ENCODE results near the gene HACL1. TPM values are rescaled to one million over a fixed set of nuclear protein-coding genes. Genes with fewer than 3 reads are reported as not detected.

HACL1 gene
- total RNA-seq, 2 donors from 2014 or later = 24.4 to 28.0 TPM

- peaks cover 25% of the 10 kb centered on the region for H3K36me3 Mint-ChIP-seq
- H3K27ac Mint-ChIP-seq = no peak overlapping the region
- H3K27me3 Mint-ChIP-seq = no peaks in the 10 kb centered on the region
- no peaks in the 10 kb centered on the region for H3K9me3 Mint-ChIP-seq
- DNase-seq (ENCODE audit: low spot score) (no peak), ATAC-seq (no peak)
- H3K4me3 Mint-ChIP-seq = no peak overlapping the region
- H3K4me1 Mint-ChIP-seq (ENCODE audit: low read depth in 2 of 2) = no peaks in the 10 kb centered on the region
Measured at GRCh38 chr3:15585111-15585845, 16.1 kb downstream of the HACL1 start.

- Mint-ChIP-seq H3K9me3 (no peaks in the 10 kb centered on the region), H3K4me1 (ENCODE audit: low read depth in 2 of 2) (no peaks in the 10 kb centered on the region), H3K27me3 (no peaks in the 10 kb centered on the region), H3K4me3 (no peak overlapping the region), H3K27ac (no peak overlapping the region), H3K36me3 (peaks cover 38% of the 10 kb centered on the region)
- DNase-seq (ENCODE audit: low spot score) (no peak), ATAC-seq (no peak)
Measured at GRCh38 chr3:15581471-15582394, 19.6 kb downstream of the HACL1 start.

- Mint-ChIP-seq H3K9me3 (no peaks in the 10 kb centered on the region), H3K4me3 (no peak overlapping the region), H3K27me3 (no peaks in the 10 kb centered on the region), H3K27ac (no peak overlapping the region), H3K4me1 (ENCODE audit: low read depth in 2 of 2) (no peaks in the 10 kb centered on the region), H3K36me3 (peaks cover 26% of the 10 kb centered on the region)
- ATAC-seq (no peak), DNase-seq (ENCODE audit: low spot score) (no peak)
Measured at GRCh38 chr3:15579051-15579450, 22.3 kb downstream of the HACL1 start.

- H3K36me3 Mint-ChIP-seq = peaks cover 31% of the 10 kb centered on the region
- no peak for ATAC-seq
- H3K4me1 Mint-ChIP-seq (ENCODE audit: low read depth in 2 of 2) = no peaks in the 10 kb centered on the region
- H3K27ac Mint-ChIP-seq = no peak overlapping the region
- H3K4me3 Mint-ChIP-seq = no peak overlapping the region
- H3K9me3 Mint-ChIP-seq = no peaks in the 10 kb centered on the region
- no peak for DNase-seq (ENCODE audit: low spot score)
- no peaks in the 10 kb centered on the region for H3K27me3 Mint-ChIP-seq
Measured at GRCh38 chr3:15578289-15578867, 23.0 kb downstream of the HACL1 start.

- Mint-ChIP-seq H3K36me3 (peaks cover 26% of the 10 kb centered on the region), H3K9me3 (no peaks in the 10 kb centered on the region), H3K4me1 (ENCODE audit: low read depth in 2 of 2) (no peaks in the 10 kb centered on the region), H3K27ac (peak overlapping the region in 1 of 2 donors; percentile 36), H3K27me3 (no peaks in the 10 kb centered on the region), H3K4me3 (peak overlapping the region; percentile 1)
- DNase-seq (ENCODE audit: low spot score) (no peak), ATAC-seq (no peak)
Measured at GRCh38 chr3:15576475-15576874, 24.9 kb downstream of the HACL1 start.

GRCh38 chr3:15575446-15575845, 25.9 kb downstream of the HACL1 start:
- no peak overlapping the region for H3K4me3 Mint-ChIP-seq
- H3K36me3 Mint-ChIP-seq = peaks cover 25% of the 10 kb centered on the region
- no peak for DNase-seq (ENCODE audit: low spot score)
- no peaks in the 10 kb centered on the region for H3K4me1 Mint-ChIP-seq (ENCODE audit: low read depth in 2 of 2)
- H3K27me3 Mint-ChIP-seq = no peaks in the 10 kb centered on the region
- ATAC-seq = no peak
- no peak overlapping the region for H3K27ac Mint-ChIP-seq
- H3K9me3 Mint-ChIP-seq = no peaks in the 10 kb centered on the region

- no peak overlapping the region for H3K27ac Mint-ChIP-seq
- H3K36me3 Mint-ChIP-seq = peaks cover 23% of the 10 kb centered on the region
- no peaks in the 10 kb centered on the region for H3K9me3 Mint-ChIP-seq
- no peak for DNase-seq (ENCODE audit: low spot score)
- H3K4me1 Mint-ChIP-seq (ENCODE audit: low read depth in 2 of 2) = peaks cover 6 to 9% of the 10 kb centered on the region in 2 donors
- no peaks in the 10 kb centered on the region for H3K27me3 Mint-ChIP-seq
- no peak for ATAC-seq
- H3K4me3 Mint-ChIP-seq = no peak overlapping the region
Measured at GRCh38 chr3:15572138-15572537, 29.2 kb downstream of the HACL1 start.

GRCh38 chr3:15563190-15563589, 38.2 kb downstream of the HACL1 start:
- Mint-ChIP-seq H3K4me1 (ENCODE audit: low read depth in 2 of 2) (peaks cover 6 to 7% of the 10 kb centered on the region in 2 donors), H3K36me3 (peaks cover 27% of the 10 kb centered on the region), H3K4me3 (no peak overlapping the region), H3K27ac (peak overlapping the region in 1 of 2 donors; percentile 3), H3K27me3 (no peaks in the 10 kb centered on the region), H3K9me3 (no peaks in the 10 kb centered on the region)
- ATAC-seq = no peak
- no peak for DNase-seq (ENCODE audit: low spot score)

GRCh38 chr3:15562560-15562959, 38.8 kb downstream of the HACL1 start:
- H3K36me3 Mint-ChIP-seq = peaks cover 20% of the 10 kb centered on the region
- H3K27me3 Mint-ChIP-seq = no peaks in the 10 kb centered on the region
- H3K4me3 Mint-ChIP-seq = no peak overlapping the region
- DNase-seq (ENCODE audit: low spot score) (no peak), ATAC-seq (no peak)
- H3K27ac Mint-ChIP-seq = peak overlapping the region in 1 of 2 donors; percentile 3
- no peaks in the 10 kb centered on the region for H3K9me3 Mint-ChIP-seq
- H3K4me1 Mint-ChIP-seq (ENCODE audit: low read depth in 2 of 2) = peaks cover 3 to 4% of the 10 kb centered on the region in 2 donors

GRCh38 chr3:15558581-15558980, 42.8 kb downstream of the HACL1 start:
- H3K27ac Mint-ChIP-seq = no peak overlapping the region
- H3K9me3 Mint-ChIP-seq = no peaks in the 10 kb centered on the region
- ATAC-seq = no peak
- no peak for DNase-seq (ENCODE audit: low spot score)
- no peaks in the 10 kb centered on the region for H3K27me3 Mint-ChIP-seq
- H3K4me3 Mint-ChIP-seq = no peak overlapping the region
- peaks cover 9% of the 10 kb centered on the region for H3K36me3 Mint-ChIP-seq
- peaks cover 9 to 17% of the 10 kb centered on the region in 2 donors for H3K4me1 Mint-ChIP-seq (ENCODE audit: low read depth in 2 of 2)

- H3K4me1 Mint-ChIP-seq (ENCODE audit: low read depth in 2 of 2) = peaks cover 9 to 17% of the 10 kb centered on the region in 2 donors
- H3K27me3 Mint-ChIP-seq = no peaks in the 10 kb centered on the region
- no peaks in the 10 kb centered on the region for H3K9me3 Mint-ChIP-seq
- peaks cover 1% of the 10 kb centered on the region for H3K36me3 Mint-ChIP-seq
- no peak overlapping the region for H3K27ac Mint-ChIP-seq
- H3K4me3 Mint-ChIP-seq = no peak overlapping the region
- ATAC-seq (peak; percentile 79 to 85), DNase-seq (ENCODE audit: low spot score) (peak; percentile 68)
Measured at GRCh38 chr3:15557511-15557946, 43.8 kb downstream of the HACL1 start.

- Mint-ChIP-seq H3K27me3 (no peaks in the 10 kb centered on the region), H3K27ac (peak overlapping the region; percentile 90 to 93), H3K9me3 (no peaks in the 10 kb centered on the region), H3K36me3 (no peaks in the 10 kb centered on the region), H3K4me3 (peak overlapping the region; percentile 80), H3K4me1 (ENCODE audit: low read depth in 2 of 2) (peaks cover 11 to 17% of the 10 kb centered on the region in 2 donors)
- no peak for DNase-seq (ENCODE audit: low spot score)
- peak; percentile 78 to 84 for ATAC-seq
Measured at GRCh38 chr3:15556512-15556911, 44.9 kb downstream of the HACL1 start.

- Mint-ChIP-seq H3K27ac (no peak overlapping the region), H3K4me3 (no peak overlapping the region), H3K4me1 (ENCODE audit: low read depth in 2 of 2) (peaks cover 16 to 17% of the 10 kb centered on the region in 2 donors), H3K27me3 (no peaks in the 10 kb centered on the region), H3K9me3 (no peaks in the 10 kb centered on the region), H3K36me3 (no peaks in the 10 kb centered on the region)
- DNase-seq (ENCODE audit: low spot score) (no peak), ATAC-seq (no peak)
Measured at GRCh38 chr3:15553749-15554148, 47.6 kb downstream of the HACL1 start.

GRCh38 chr3:15551902-15552301, 49.5 kb downstream of the HACL1 start:
- ATAC-seq (no peak), DNase-seq (ENCODE audit: low spot score) (no peak)
- peaks cover 3% of the 10 kb centered on the region for H3K36me3 Mint-ChIP-seq
- no peaks in the 10 kb centered on the region for H3K27me3 Mint-ChIP-seq
- H3K4me1 Mint-ChIP-seq (ENCODE audit: low read depth in 2 of 2) = peaks cover 16 to 20% of the 10 kb centered on the region in 2 donors
- H3K27ac Mint-ChIP-seq = peak overlapping the region in 1 of 2 donors; percentile 75
- H3K4me3 Mint-ChIP-seq = no peak overlapping the region
- H3K9me3 Mint-ChIP-seq = peaks cover 1% of the 10 kb centered on the region
